Lower lobe of right lung (tissue), 2 donors: ENCODE results near the gene PADI3. TPM values are rescaled to one million over a fixed set of nuclear protein-coding genes. Genes with fewer than 3 reads are reported as not detected.

Experiments used
- ATAC-seq, 2 donors: fragments of 200-7000 bp; cut with Tn5 transposase; one replicate each; pipeline ENCODE4 v1.9.1; 2020 to 2022; ENCODE audit warnings: mild to moderate bottlenecking in 2 of 2, moderate library complexity in 2 of 2
- DNase-seq: peaks from one replicate; pipeline ENCODE4 v3.0.0-alpha.2; 2020
- H3K27ac ChIP-seq: fragments of 200-600 bp; one replicate; pipeline ENCODE4 v1.8.0; 2022
- H3K27me3 ChIP-seq: fragments of 200-600 bp; one replicate; pipeline ENCODE4 v1.8.0; 2022; ENCODE audit warnings: low read depth
- H3K36me3 ChIP-seq: fragments of 200-600 bp; one replicate; pipeline ENCODE4 v1.8.0; 2022; ENCODE audit warnings: mild to moderate bottlenecking
- H3K4me1 ChIP-seq: fragments of 200-600 bp; one replicate; pipeline ENCODE4 v1.8.0; 2022
- H3K4me3 ChIP-seq: fragments of 200-600 bp; one replicate; pipeline ENCODE4 v1.8.0; 2022; ENCODE audit warnings: mild to moderate bottlenecking
- H3K9me3 ChIP-seq: fragments of 200-600 bp; one replicate; pipeline ENCODE4 v1.8.0; 2022
- CTCF ChIP-seq: fragments of 200-600 bp; IDR thresholded peaks from one replicate; pipeline ENCODE4 v1.8.0; 2022; ENCODE audit warnings: antibody characterized with exemption, mild to moderate bottlenecking
- intact Hi-C: fragments of 100-400 bp; cut with DNase I; formaldehyde crosslinking; loops from one replicate; pipeline ENCODE4 v1.11.0; 2022
- total RNA-seq: library from RNA; stranded (reverse); fragmentation: NEBNext Ultra II Directional; extraction: Animal tissue kit (Norgen Biotek cat#: 25700); gene quantifications from one replicate; pipeline ENCODE4 v1.2.1, GENCODE V29; 2021
- donor health status: DM: no; HTN: yes; CAD: no; lungs with severe emphysema.

Gene PADI3
- total RNA-seq, 1 donor from 2014 or later = not detected

- H3K36me3 ChIP-seq = no peaks in the 10 kb centered on the region
- H3K27ac ChIP-seq = no peak overlapping the region
- H3K4me1 ChIP-seq = peaks cover 21% of the 10 kb centered on the region
- no peak overlapping the region for H3K4me3 ChIP-seq
- ATAC-seq (peak; percentile 7 to 13), DNase-seq (no peak)
- no peak for TF ChIP-seq CTCF
- H3K9me3 ChIP-seq = no peaks in the 10 kb centered on the region
- intact Hi-C loops = no loop called here
- H3K27me3 ChIP-seq = peaks cover 13% of the 10 kb centered on the region
These were observed 40.9 kb upstream of the PADI3 start for GRCh38 chr1:17207966-17208418.

DNA sequence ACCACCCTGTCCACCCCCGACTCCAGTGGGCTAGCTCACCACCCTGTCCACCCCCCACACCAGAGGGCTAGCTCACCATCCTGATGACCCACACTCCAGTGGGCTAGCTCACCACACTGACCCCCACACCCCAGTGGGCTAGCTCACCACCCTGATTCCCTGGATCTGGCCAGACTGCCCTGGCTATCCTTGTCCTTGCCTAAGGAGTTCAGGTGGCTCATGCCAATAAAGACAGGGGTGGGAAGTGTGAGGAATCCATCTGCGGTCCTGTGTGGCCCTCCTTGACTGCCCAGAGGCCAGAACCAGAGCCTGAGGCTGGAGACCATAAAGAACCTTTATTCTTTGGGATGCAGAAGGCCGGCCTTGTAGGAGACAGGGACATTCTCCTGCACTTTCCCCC is 40.4 kb upstream of the PADI3 start:
- no peak for DNase-seq
- Histone ChIP-seq H3K27ac (no peak overlapping the region), H3K27me3 (peaks cover 18% of the 10 kb centered on the region), H3K9me3 (no peaks in the 10 kb centered on the region), H3K4me1 (peaks cover 27% of the 10 kb centered on the region), H3K4me3 (no peak overlapping the region), H3K36me3 (no peaks in the 10 kb centered on the region)
- no peak for TF ChIP-seq CTCF
- intact Hi-C loops = no loop called here
- no peak for ATAC-seq

DNA sequence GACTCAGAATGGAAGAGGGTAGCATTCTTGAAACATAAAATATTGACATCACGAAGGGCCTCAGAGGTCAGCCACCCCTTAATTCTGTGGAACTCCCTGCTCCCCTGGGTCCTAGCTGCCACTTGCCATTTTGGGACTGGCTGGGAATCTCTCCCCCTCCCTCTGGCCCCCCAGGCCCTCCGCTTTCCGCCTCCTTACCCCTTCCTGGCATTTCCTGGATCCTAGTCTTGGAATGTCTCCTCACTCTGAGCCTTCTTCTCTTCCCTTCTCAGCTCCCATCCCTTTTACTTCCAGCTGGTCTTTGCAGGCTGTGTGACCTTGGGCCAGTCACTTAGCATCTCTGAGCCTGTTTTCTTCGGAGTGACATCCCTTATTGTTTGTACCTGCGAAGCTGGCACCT is 39.5 kb upstream of the PADI3 start:
- Histone ChIP-seq H3K4me3 (no peak overlapping the region), H3K27ac (no peak overlapping the region), H3K4me1 (peaks cover 27% of the 10 kb centered on the region), H3K9me3 (no peaks in the 10 kb centered on the region), H3K36me3 (no peaks in the 10 kb centered on the region), H3K27me3 (peaks cover 27% of the 10 kb centered on the region)
- ATAC-seq (no peak), DNase-seq (no peak)
- TF ChIP-seq CTCF = no peak
- intact Hi-C loops = no loop called here

GRCh38 chr1:17210176-17210575 is 38.7 kb upstream of the PADI3 start:
- ATAC-seq (no peak), DNase-seq (no peak)
- H3K27ac ChIP-seq = no peak overlapping the region
- H3K4me1 ChIP-seq = peaks cover 27% of the 10 kb centered on the region
- intact Hi-C loops = no loop called here
- no peaks in the 10 kb centered on the region for H3K36me3 ChIP-seq
- no peak overlapping the region for H3K4me3 ChIP-seq
- peaks cover 32% of the 10 kb centered on the region for H3K27me3 ChIP-seq
- no peaks in the 10 kb centered on the region for H3K9me3 ChIP-seq
- TF ChIP-seq CTCF = no peak

GRCh38 chr1:17211377-17211776 is 37.5 kb upstream of the PADI3 start:
- Histone ChIP-seq H3K9me3 (no peaks in the 10 kb centered on the region), H3K27me3 (peaks cover 41% of the 10 kb centered on the region), H3K4me3 (no peak overlapping the region), H3K27ac (no peak overlapping the region), H3K4me1 (peaks cover 27% of the 10 kb centered on the region), H3K36me3 (no peaks in the 10 kb centered on the region)
- intact Hi-C loops = no loop called here
- DNase-seq (peak; percentile 1), ATAC-seq (no peak)
- TF ChIP-seq CTCF = no peak

- Histone ChIP-seq H3K4me1 (peaks cover 27% of the 10 kb centered on the region), H3K36me3 (no peaks in the 10 kb centered on the region), H3K4me3 (no peak overlapping the region), H3K27me3 (peaks cover 41% of the 10 kb centered on the region), H3K27ac (no peak overlapping the region), H3K9me3 (no peaks in the 10 kb centered on the region)
- DNase-seq (no peak), ATAC-seq (no peak)
- TF ChIP-seq CTCF = no peak
- intact Hi-C loops = no loop called here
These were observed 36.9 kb upstream of the PADI3 start for GRCh38 chr1:17212009-17212408.
